Stimulated activated naive CD8-positive, alpha-beta T cell treated with anti-CD3 and anti-CD28 coated beads, Interleukin-15, Interleukin-2, amounts not matched to agents 100 U/mL and 50 U/mL, for 24 hours (primary cell): ENCODE results near the gene CCDC6.
"Not testable (repeated sequence)": the region's sequence is repeated elsewhere in the genome, so short reads cannot be mapped to it uniquely, and the experiment has no call there.

ENCODE experiments used
- ATAC-seq: fragments of 150-1000 bp; cut with Tn5 transposase; one replicate; pipeline ENCODE4 v1.10.0; 2021
- DNase-seq: peaks from one replicate; pipeline ENCODE4 v3.0.0; 2021

The CCDC6 gene

GRCh38 chr10:59757966-59758365 lies 148.4 kb downstream of the CCDC6 start:
- ATAC-seq (no peak), DNase-seq (no peak)

DNA sequence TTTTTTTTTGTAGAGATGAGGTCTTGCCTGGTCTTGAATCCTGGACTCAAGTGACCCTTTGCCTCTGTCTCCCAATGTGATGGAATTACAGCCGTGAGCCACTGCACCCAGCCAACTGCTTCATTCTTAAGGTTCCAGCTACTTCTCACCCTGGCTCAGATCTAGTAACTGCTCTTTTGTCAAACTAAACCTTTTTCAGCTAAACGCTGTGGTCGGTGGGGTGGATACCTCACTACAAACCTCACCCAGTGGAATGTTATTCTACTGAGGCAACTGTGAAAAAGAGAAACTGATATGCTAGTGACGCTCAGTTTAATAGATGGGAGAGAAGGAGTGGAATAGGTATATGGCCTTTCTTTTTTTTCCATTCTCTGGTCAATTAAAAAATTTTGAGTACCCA lies 151.4 kb downstream of the CCDC6 start:
- no peak for DNase-seq
- ATAC-seq = no peak

DNA sequence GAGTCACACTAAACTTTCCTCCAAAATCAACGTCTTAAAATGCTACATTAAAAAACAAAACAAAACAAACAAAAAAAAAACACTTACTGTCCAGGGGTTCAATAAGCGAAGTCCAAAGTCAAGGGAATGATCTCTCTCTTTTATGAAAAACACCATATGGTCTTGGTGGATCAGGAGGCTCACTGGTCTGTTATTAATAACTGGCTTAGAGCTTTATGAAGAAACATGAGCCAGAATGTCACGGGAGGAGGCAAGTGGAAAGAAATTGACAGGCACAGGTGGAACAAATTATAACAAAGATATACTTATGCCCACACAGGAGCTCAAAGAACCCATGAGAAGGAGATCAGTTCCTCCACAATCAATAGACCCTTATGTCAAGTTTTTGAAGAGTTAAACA lies 153.1 kb downstream of the CCDC6 start, which contains the start of gene MRLN:
MRLN (minus strand) TSS at position 189 of the 400 bp plus-strand sequence.
- DNase-seq (no peak), ATAC-seq (no peak)

DNA sequence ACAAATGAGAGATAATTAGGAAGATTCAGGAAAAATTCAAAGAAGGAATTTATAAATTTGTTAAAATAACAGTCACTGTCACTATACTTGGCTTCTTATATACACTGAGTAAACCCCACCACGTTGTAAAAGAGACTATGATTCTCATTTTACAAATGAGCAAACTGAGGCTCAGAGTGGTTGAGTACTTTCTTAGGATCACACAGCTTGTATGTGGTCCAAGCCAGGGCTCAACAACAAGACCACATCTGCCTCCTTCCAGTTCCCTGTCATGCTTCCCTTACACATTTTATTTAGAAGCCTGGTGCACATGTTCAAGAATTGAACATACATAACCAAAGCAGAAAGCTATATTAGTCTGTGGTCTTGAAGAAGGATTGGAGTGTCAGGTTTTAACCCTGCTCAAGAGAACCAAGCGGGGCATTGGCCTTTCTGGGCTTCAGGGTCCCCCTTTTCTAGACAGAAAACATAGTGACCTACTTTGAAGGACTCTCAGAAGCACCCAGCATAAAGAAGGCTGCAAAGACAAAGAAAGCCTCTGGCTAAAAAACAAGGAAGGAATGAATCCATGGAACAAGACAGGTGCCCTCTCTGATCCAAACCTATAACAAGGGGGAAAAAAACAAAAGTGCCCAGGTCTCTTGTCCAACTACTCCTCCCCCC lies 153.9 kb downstream of the CCDC6 start:
- no peak for DNase-seq
- ATAC-seq = no peak

- DNase-seq = no peak
- no peak for ATAC-seq
These were observed 156.0 kb downstream of the CCDC6 start for GRCh38 chr10:59750155-59750945.

GRCh38 chr10:59748834-59749233 lies 157.5 kb downstream of the CCDC6 start:
- DNase-seq = no peak
- ATAC-seq = no peak

DNA sequence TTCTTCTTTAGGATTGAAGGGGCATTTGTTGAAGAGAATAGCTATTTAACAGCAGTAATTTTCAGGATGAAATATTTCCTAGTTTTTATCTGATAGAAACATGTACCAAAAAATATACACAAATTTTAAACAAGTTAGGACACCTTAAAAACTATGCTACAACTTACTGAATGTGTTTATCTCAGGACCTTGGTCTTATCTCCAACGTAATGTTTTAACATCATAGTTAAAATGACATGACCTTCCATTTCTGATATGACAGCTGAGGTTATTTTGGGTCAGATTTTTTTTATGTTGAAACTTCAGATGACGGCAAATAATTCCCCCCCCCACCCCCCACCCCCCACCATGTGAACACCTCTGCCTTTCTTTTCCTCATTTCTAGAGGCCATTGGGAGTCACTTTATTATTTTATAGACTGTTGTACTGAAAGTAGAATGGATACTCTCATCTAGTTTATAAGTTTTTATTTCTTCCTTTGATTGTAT lies 161.1 kb downstream of the CCDC6 start:
- ATAC-seq (no peak), DNase-seq (no peak)

- DNase-seq, ATAC-seq: not testable (repeated sequence)
These were observed 161.6 kb downstream of the CCDC6 start for GRCh38 chr10:59744762-59745161.

DNA sequence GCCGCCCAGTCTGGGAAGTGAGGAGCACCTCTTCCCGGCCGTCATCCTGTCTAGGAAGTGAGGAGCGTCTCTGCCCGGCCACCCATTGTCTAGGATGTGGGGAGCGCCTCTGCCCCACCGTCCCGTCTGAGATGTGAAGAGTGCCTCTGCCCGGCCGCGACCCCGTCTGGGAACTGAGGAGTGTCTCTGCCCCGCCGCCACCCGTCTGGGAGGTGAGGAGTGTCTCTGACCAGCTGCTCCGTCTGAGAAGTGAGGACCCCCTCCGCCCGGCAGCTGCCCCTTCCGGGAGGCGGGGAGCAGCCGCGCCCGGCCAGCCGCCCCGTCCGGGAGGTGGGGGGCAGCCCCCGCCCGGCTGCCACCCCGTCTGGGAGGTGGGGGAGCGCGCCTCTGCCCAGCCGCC lies 162.2 kb downstream of the CCDC6 start:
- ATAC-seq, DNase-seq: not testable (repeated sequence)

- no peak for ATAC-seq
- DNase-seq = no peak
These were observed 164.8 kb downstream of the CCDC6 start for GRCh38 chr10:59741583-59741982.

GRCh38 chr10:59741048-59741447 lies 165.3 kb downstream of the CCDC6 start:
- ATAC-seq (no peak), DNase-seq (no peak)
